GM12878 (cell line): ENCODE data around the gene ATG5. TPM values are rescaled to one million over a fixed set of nuclear protein-coding genes. Genes with fewer than 3 reads are reported as not detected.
A peak's percentile ranks its signal among the peaks of the same experiment; 100 is the strongest.

Experiments
- ATAC-seq: fragments of 200-7000 bp; cut with Tn5 transposase; 3 replicates; pipeline ENCODE4 v1.9.1; 2020; ENCODE audit warnings: mild to moderate bottlenecking, moderate library complexity
- BruUV-seq: library from RNA; stranded (reverse); fragments of 400-500 nt; replicated peaks from 2 replicates; lab custom pipeline; 2021; lab: Mats Ljungman, UMichigan
- CTCF ChIA-PET: fragments of 300-600 bp; sonication (Branson Sonifier 250); formaldehyde crosslinking; extraction: SDS; loops from one replicate; lab custom pipeline; 2021; ENCODE audit warnings: inconsistent platforms; lab: Yijun Ruan, JAX
- POLR2A ChIA-PET: fragments of 350-600 bp; formaldehyde crosslinking; extraction: SDS; loops from one replicate; lab custom pipeline; 2021; ENCODE audit warnings: inconsistent platforms; lab: Charles Lee
- RAD21 ChIA-PET: fragments of 300-600 bp; sonication (Branson Sonifier 250); formaldehyde crosslinking; loops from one replicate; lab custom pipeline; 2023; ENCODE audit warnings: antibody characterized with exemption; ENCODE audit not compliant: unreplicated experiment; lab: Charles Lee
- SMC1A ChIA-PET: fragments of 300-600 bp; sonication (Branson Sonifier 250); formaldehyde crosslinking; loops from one replicate; lab custom pipeline; 2023; ENCODE audit not compliant: unreplicated experiment, uncharacterized antibody; lab: Charles Lee
- DNase-seq: peaks from one replicate; pipeline ENCODE4 v3.0.0-alpha.2; 2011; ENCODE audit warnings: low read depth, low spot score
- FAIRE-seq: peaks from 3 replicates; lab custom pipeline; 2011; peaks lifted over from hg19 to GRCh38; lab: Jason Lieb, UNC
- H2AFZ ChIP-seq: 2 replicates; pipeline ENCODE4 v1.6.0; 2011; ENCODE audit warnings: low read depth, low read length, control low read depth; ENCODE audit not compliant: control insufficient read depth
- H3K27ac ChIP-seq: 2 replicates; pipeline ENCODE4 v1.5.1; 2011; ENCODE audit warnings: control low read depth; ENCODE audit not compliant: control insufficient read depth, insufficient read depth
- H3K27me3 ChIP-seq, 2 experiments: replicated peaks in 1 of 2; 2 replicates each; pipeline versions ENCODE4 v1.6.0 to v1.6.1; 2011; ENCODE audit warnings: low read length in 1 of 2; ENCODE audit not compliant: control insufficient read depth in 2 of 2, insufficient read depth in 2 of 2
- H3K36me3 ChIP-seq, 2 experiments: 2 replicates each; pipeline ENCODE4 v1.5.1; 2011; ENCODE audit warnings: low read length in 1 of 2; ENCODE audit not compliant: control insufficient read depth in 2 of 2, insufficient read depth in 2 of 2
- H3K4me1 ChIP-seq: 2 replicates; pipeline ENCODE4 v1.6.1; 2011; ENCODE audit warnings: mild to moderate bottlenecking, low read length, moderate library complexity, mixed read lengths; ENCODE audit not compliant: control insufficient read depth, insufficient read depth
- H3K4me2 ChIP-seq: 2 replicates; pipeline ENCODE4 v1.6.0; 2011; ENCODE audit warnings: control low read depth; ENCODE audit not compliant: control insufficient read depth, insufficient read depth
- H3K4me3 ChIP-seq: fragments of 200-600 bp; sonication (generic); 2 replicates; pipeline ENCODE4 v1.5.1; 2016
- H3K79me2 ChIP-seq: 2 replicates; pipeline ENCODE4 v1.6.0; 2011; ENCODE audit warnings: low read length; ENCODE audit not compliant: control insufficient read depth, insufficient read depth
- H3K9ac ChIP-seq: 2 replicates; pipeline ENCODE4 v1.8.0; 2011; ENCODE audit warnings: low read length, control low read depth, mixed read lengths; ENCODE audit not compliant: control insufficient read depth, insufficient read depth
- H3K9me3 ChIP-seq: replicated peaks from 3 replicates; pipeline ENCODE4 v1.5.1; 2011; ENCODE audit warnings: mild to moderate bottlenecking, low read length; ENCODE audit not compliant: control insufficient read depth, insufficient read depth
- H4K20me1 ChIP-seq: 2 replicates; pipeline ENCODE4 v1.6.0; 2011; ENCODE audit not compliant: control insufficient read depth, insufficient read depth
- ASH2L ChIP-seq: fragments of 300-600, 200-600 bp; sonication (generic); IDR thresholded peaks from 2 replicates; pipeline ENCODE4 v1.6.1; 2017; ENCODE audit warnings: low read depth, mild to moderate bottlenecking, borderline replicate concordance
- BHLHE40 ChIP-seq, 2 experiments: fragments of 450-650 bp in 1 of 2; IDR thresholded peaks; 2 replicates each; pipeline ENCODE4 v1.6.1; 2011 to 2017; ENCODE audit warnings: low read depth in 2 of 2, borderline replicate concordance in 1 of 2, improper control_type of control experiment in 1 of 2, low read length in 1 of 2, mild to moderate bottlenecking in 1 of 2
- CEBPB ChIP-seq, 2 experiments: fragments of 150-350 bp in 1 of 2; IDR thresholded peaks; 2 replicates each; pipeline ENCODE4 v1.6.1; 2012 to 2014; ENCODE audit warnings: low read depth in 2 of 2, low read length in 2 of 2, borderline replicate concordance in 1 of 2, inconsistent platforms in 1 of 2
- KDM1A ChIP-seq: fragments of 200-600 bp; sonication (generic); IDR thresholded peaks from 2 replicates; pipeline ENCODE4 v1.6.1; 2016; ENCODE audit warnings: borderline replicate concordance
- NBN ChIP-seq: fragments of 450-650 bp; IDR thresholded peaks from 2 replicates; pipeline ENCODE4 v1.6.1; 2016
- NRF1 ChIP-seq: conservative IDR thresholded peaks from 2 replicates; pipeline ENCODE4 v1.6.1; 2011; ENCODE audit warnings: mild to moderate bottlenecking, low read depth, low read length, improper control_type of control experiment
- POLR2AphosphoS2 ChIP-seq: IDR thresholded peaks from 2 replicates; pipeline ENCODE4 v1.6.1; 2011; ENCODE audit warnings: low read depth, mild to moderate bottlenecking, low read length, improper control_type of control experiment, moderate library complexity
- POLR2AphosphoS5 ChIP-seq: IDR thresholded peaks from 2 replicates; pipeline ENCODE4 v1.6.1; 2011; ENCODE audit warnings: mild to moderate bottlenecking, low read length, inconsistent platforms
- YBX1 ChIP-seq: fragments of 450-650 bp; IDR thresholded peaks from 2 replicates; pipeline ENCODE4 v1.6.1; 2016; ENCODE audit warnings: antibody characterized with exemption
- WGBS: methylation state at CpG from one replicate; pipeline ENCODE4 v1.1.6; 2016; ENCODE audit warnings: low lambda C conversion rate; ENCODE audit not compliant: insufficient replicate concordance, insufficient coverage; ENCODE audit errors: missing lambda C conversion rate; 5-methylcytosine and 5-hydroxymethylcytosine counted together
- in situ Hi-C: fragments of 300-500 bp; cut with MboI; formaldehyde crosslinking; loops from 9 replicates; pipeline ENCODE4 v1.14.3; 2018; ENCODE audit warnings: mixed read lengths
- intact Hi-C: fragments of 100-400 bp; cut with micrococcal nuclease; formaldehyde crosslinking; loops from one replicate; pipeline ENCODE4 v1.14.2; 2022; ENCODE audit not compliant: unreplicated experiment
- polyA plus RNA-seq, 11 experiments: library from polyadenylated mRNA; depleted of rRNA in 4 of 11; unstranded in 6 of 11; stranded (reverse) in 5 of 11; fragments of >200 nt; fragmentation: Nextera tagmentation in 4 of 11; fragmentation: Illumina TruSeq in 1 of 11; extraction: Ambion mirVana in 4 of 11; extraction: Trizol in 1 of 11; gene quantifications; 1 replicate in 1 of 11; 2 replicates in 10 of 11; pipeline versions ENCODE4 v1.2.1 to v1.2.3, GENCODE V29; 2011 to 2016; ENCODE audit warnings: inconsistent platforms in 2 of 11, missing spikeins in 2 of 11, low read depth in 1 of 11
- total RNA-seq, 4 experiments: library from RNA; depleted of rRNA in 3 of 4; stranded (reverse); fragments of >200 nt in 3 of 4; fragmentation: Illumina TruSeq in 1 of 4; extraction: Trizol in 1 of 4; gene quantifications; 2 replicates each; pipeline versions ENCODE4 v1.2.1 to v1.2.3, GENCODE V29; 2013 to 2021
- TF ChIP-seq, protein P1 (sequence below): fragments of 450-650 bp; formaldehyde crosslinking; IDR thresholded peaks from 2 replicates; pipeline ENCODE4 v1.4.0; 2022; ENCODE audit warnings: mild to moderate bottlenecking, moderate library complexity

The ATG5 gene
- total and polyA plus RNA-seq, 10 of the 15 experiments (the other 5 are each of a cell fraction or from before 2014, with no cell fraction given) = 12.9 to 51.8 (median 23.9) TPM

DNA sequence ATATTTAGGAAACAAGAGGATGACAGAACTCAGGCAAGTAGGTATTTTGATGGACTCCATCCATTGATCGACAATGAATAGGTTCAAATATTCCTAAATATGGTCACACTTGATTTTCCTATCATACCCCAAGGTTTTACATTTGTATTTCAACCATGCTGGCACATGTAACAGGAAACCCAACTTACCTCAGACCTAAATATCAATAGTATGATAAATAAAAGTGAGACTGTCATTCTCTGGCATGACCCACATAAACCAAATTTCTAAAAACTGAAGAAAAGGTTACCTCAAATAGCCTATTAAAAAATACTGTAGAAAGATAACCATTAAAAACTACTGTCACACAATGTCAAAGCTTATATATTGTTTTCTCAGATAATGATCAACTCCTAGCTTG, 142.1 kb downstream of the ATG5 start:
- FAIRE-seq (no peak), DNase-seq (no peak), ATAC-seq (no peak)
- Histone ChIP-seq H3K36me3 (0 out of 4 replicates have a peak, but pooled peaks cover 0 to 3% of the 10 kb centered on the region in 2 experiments), H4K20me1 (no peaks in the 10 kb centered on the region), H3K4me2 (no peak overlapping the region), H3K27ac (peak overlapping the region; percentile 72), H3K4me3 (no peak overlapping the region), H3K9ac (no peak overlapping the region), H3K4me1 (peaks cover 49% of the 10 kb centered on the region), H3K9me3 (no peaks in the 10 kb centered on the region), H3K79me2 (no peaks in the 10 kb centered on the region), H2AFZ (no peak overlapping the region), H3K27me3 (no peaks in the 10 kb centered on the region)
- ChIA-PET SMC1A (interaction anchor here (0.7 to 14.2 kb wide), 19 partner anchors 9 to 752 kb away, joined by 3 to 148 read pairs (median 7); no protein-coding TSS in a partner anchor), CTCF (interaction anchor here (1.1 to 8.9 kb wide), 10 partner anchors 11 to 93 kb away, joined by 4 to 85 read pairs (median 10); no protein-coding TSS in a partner anchor), POLR2A (interaction anchor here (0.8 to 1.5 kb wide), 2 partner anchors 13 to 15 kb away, joined by 3 to 9 read pairs; no protein-coding TSS in a partner anchor), RAD21 (interaction anchor here (1.2 to 7.6 kb wide), 12 partner anchors 17 to 537 kb away, joined by 3 to 88 read pairs (median 10); partner anchors contain the start of gene PRDM1)
- 94% methylated on average over 1 of the region's 1 CpG for WGBS
- in situ Hi-C loops (no loop called here), intact Hi-C loops (loop anchor here (5.0 to 10.0 kb wide), 2 partner anchors 339 to 699 kb away; no protein-coding TSS in a partner anchor)
- BruUV-seq = no TSS peak
- TF ChIP-seq, protein P1, sequence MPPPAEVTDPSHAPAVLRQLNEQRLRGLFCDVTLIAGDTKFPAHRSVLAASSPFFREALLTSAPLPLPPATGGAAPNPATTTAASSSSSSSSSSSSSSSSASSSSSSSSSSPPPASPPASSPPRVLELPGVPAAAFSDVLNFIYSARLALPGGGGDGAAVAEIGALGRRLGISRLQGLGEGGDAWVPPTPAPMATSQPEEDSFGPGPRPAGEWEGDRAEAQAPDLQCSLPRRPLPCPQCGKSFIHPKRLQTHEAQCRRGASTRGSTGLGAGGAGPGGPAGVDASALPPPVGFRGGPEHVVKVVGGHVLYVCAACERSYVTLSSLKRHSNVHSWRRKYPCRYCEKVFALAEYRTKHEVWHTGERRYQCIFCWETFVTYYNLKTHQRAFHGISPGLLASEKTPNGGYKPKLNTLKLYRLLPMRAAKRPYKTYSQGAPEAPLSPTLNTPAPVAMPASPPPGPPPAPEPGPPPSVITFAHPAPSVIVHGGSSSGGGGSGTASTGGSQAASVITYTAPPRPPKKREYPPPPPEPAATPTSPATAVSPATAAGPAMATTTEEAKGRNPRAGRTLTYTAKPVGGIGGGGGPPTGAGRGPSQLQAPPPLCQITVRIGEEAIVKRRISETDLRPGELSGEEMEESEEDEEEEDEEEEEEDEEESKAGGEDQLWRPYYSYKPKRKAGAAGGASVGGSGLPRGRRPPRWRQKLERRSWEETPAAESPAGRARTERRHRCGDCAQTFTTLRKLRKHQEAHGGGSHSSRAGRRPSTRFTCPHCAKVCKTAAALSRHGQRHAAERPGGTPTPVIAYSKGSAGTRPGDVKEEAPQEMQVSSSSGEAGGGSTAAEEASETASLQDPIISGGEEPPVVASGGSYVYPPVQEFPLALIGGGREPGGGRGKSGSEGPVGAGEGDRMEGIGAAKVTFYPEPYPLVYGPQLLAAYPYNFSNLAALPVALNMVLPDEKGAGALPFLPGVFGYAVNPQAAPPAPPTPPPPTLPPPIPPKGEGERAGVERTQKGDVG (CRISPR knock-in tag) = no peak
- no peak for TF ChIP-seq POLR2AphosphoS2
- no peak for TF ChIP-seq BHLHE40 (IDR thresholded peaks at IDR 0.05; ENCODE audit: borderline replicate concordance in 1 of 2, low read depth in 2 of 2, low read length in 1 of 2)
- TF ChIP-seq ASH2L = no peak
- TF ChIP-seq POLR2AphosphoS5 = no peak
- no peak for TF ChIP-seq KDM1A
- no peak for TF ChIP-seq NRF1
- TF ChIP-seq CEBPB (IDR thresholded peaks at IDR 0.05; ENCODE audit: borderline replicate concordance in 1 of 2, low read depth in 2 of 2, low read length in 2 of 2) = no peak
- TF ChIP-seq NBN = no peak
- no peak for TF ChIP-seq YBX1
